Measurements from ENCODE around the gene DPP6.

Gene DPP6

DNA sequence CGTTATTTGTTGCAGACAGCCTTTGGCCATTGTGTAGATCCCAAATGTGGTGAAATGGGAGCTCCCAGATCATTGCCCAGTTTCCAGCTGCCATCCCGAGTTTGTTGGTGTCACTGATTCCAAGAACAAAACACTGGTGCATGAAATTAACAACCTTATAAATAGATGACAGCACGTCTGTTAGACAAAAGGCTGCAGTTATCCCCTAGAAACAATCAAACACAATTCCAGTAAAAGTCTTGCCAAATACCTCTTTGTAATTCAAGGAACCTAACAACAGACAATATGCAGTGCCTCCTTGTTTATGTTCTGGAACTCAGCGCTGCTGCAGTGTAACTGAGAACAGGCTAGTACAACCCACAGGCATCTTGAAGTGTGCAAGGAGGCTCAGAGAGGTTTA is 546.2 kb downstream of the DPP6 start:
- DNase-seq (ENCODE audit: low spot score), result peak; percentile 63

DNA sequence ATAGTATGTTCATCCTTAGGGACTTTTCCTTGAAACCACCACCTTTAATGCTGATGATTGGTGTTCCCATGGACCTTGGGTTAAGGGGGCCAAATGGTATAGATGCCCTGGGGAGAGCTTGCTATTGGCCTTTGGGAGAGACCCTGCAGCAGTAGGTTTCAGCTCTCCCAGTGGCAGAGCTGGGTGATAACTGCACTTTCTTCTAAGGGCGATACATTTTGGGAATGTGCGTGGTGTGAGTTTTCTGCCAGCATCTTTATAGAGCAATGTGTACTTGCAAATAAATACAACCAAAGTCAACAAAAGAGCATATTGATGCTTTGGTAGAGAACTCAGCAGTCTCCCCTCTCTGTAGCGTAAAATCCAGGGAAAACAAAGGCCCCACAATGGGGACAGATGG is 546.7 kb downstream of the DPP6 start:
- DNase-seq (ENCODE audit: low spot score), result no peak

DNA sequence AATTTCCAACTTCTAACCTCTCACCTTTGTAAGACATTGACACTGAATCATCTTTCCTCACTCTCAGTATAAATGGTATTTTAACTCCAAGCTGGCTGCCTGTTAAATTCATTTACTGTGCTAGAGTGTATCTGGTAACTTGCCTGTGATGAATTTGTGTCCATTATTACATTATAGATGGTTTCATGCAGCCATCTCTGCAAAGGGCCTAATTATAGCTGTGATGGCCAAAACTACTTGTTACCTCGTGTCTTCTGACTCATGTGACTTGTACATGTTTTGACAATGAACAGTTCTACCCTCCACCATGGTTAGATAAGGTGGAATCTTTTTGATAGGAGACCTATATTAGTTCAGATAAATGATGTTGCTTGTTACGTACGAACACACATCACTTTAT is 558.7 kb downstream of the DPP6 start:
- no peak for DNase-seq (ENCODE audit: low spot score)

DNA sequence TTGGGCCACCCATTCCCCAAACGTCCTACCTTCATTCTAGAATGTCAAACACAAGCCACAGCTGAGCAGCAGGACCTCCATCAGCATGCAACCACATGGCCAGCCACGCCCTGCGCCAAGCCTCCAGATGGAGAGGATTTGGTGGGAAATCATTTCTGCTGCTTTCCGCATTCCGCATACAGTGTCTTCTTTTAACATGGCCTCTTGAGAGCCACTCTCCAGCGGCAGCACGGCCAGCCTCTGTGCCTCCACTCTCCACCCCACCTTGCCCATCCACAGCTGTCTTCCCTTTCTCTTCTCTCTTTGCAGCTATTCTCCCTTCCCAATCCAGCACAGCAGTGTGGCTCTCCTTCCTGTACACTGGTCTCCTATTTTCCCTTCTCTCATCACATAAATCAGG is 561.6 kb downstream of the DPP6 start:
- no peak for DNase-seq (ENCODE audit: low spot score)

DNA sequence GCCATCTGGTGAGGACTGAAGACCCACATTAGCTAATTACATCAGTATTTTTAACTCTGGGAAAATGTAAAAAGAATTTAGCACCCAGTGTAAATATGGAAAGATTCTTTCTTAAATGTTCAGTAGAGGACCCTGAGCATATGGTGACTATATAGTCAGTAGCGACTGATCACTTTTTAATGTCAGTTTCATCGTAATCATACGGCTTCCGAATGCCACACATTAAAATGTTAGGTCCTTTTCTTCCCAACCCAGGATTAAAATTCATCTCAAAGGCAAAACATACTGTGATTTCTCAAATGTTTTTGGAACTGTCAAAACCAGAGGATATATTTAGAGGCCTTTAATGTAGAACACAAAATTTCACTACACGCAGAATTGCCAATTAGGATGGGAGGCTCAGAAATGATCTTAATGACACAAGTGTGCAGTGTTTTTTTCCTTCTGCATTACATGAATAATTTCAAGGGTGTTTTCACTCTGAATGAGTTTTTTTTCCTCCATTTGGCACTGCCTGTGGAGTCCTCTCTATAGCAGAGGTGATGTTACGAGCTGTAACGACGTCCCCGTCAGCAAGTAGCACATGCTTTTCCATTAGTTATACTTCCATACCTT is 568.0 kb downstream of the DPP6 start:
- no peak for DNase-seq (ENCODE audit: low spot score)

DNA sequence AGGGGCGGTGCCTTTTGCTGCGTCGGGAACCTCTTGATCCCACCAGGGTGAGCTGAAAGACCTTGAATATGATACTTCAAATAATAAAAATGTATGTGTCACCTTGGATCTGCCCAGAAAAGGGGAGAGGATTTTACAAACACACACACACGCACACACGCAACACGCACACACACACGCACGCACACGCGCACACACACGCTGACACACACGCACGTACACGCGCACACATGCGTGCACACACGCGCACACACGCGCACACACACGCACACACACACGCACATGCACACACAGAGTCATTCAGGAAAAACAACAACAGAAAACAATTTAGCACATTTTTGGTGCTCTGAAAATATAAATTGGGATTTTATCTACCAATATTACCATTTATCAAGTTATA is 571.2 kb downstream of the DPP6 start:
- DNase-seq (ENCODE audit: low spot score), result no peak

DNA sequence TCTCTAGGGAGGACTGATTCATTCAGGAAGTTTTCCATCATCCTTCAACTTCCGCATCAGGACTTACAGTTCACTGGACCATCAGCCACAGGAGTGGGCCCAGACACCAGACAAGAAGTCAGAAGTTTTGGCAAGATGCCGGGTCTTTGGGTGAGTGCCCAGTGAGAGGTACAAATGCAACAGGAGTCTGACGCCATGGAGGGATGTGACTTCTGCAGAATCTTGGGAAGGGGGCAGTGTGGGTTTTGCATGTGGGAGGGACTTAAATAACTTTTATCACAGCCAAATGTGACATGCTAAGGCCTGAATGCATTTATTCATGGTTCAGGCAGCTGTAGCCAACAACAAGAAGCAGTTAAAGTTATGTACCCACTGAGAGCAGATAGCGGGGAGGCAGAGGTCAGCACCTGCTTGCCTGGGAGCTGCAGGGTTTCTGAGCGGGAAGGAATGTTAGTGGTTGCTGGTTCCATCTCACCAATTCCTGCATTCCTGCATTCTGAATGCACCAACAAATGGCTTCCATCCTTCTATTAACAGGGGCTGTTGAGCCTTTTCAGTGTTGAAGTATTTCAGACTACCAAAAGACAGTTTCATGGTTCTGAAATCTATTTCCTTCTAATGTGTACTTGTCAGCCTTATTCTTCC is 575.6 kb downstream of the DPP6 start:
- no peak for DNase-seq (ENCODE audit: low spot score)

DNA sequence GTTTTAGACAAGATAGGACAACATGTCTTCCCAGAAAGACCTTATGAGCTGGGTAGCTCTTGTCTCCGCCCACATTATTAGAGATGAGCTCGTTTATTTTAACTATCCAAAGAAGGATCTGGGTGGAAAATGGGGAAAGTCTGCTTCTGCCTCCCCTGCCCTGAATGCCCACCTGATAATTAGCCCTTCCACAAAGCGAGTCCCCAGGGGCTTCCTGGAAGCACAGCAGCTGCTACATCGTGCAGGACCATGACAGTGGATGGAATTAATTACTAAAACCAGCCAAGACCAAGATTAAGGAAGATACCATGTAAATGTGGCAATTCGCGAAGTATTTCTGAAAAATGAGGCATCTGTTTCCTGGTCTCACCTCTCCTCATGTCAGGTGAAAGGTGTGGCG is 576.4 kb downstream of the DPP6 start:
- no peak for DNase-seq (ENCODE audit: low spot score)

DNA sequence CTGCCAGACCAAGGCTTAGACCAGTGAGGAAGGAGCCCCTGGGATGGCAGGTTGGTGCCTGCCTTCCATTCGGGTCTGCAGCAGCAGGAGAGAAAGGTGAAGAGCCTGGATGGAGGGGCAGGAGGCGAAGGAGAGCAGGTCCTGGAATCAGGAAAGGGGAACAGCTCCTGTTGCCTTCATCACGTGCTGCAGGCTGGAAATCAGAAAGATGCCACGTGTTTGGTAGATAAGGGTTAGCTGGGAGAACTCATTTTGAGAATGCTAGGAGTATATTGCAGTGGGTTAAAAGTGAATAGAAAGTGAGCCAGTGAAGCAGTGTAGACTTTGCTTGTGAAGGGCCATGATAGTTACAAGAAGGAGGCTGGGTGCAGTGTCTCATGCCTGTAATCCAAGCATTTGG is 579.0 kb downstream of the DPP6 start:
- no peak for DNase-seq (ENCODE audit: low spot score)

DNA sequence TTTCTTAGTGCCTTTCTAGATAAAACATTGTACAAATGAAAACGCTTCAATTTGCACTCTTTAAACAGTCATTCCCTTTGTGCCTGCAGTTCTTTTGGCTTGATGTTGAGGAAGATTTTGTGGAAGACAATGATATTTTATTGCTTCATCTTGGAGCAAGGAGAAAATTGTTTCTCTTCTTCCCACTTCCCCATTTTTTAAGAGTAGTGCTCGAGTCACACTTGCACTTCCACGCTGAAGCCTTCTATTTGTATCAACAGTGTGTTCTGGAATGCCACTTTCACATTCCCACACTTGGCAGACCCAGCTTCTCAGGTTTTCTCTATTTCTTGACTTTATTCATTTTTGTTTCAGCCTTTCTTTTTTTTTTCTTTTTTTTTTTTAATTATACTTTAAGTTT is 581.4 kb downstream of the DPP6 start:
- no peak for DNase-seq (ENCODE audit: low spot score)

DNA sequence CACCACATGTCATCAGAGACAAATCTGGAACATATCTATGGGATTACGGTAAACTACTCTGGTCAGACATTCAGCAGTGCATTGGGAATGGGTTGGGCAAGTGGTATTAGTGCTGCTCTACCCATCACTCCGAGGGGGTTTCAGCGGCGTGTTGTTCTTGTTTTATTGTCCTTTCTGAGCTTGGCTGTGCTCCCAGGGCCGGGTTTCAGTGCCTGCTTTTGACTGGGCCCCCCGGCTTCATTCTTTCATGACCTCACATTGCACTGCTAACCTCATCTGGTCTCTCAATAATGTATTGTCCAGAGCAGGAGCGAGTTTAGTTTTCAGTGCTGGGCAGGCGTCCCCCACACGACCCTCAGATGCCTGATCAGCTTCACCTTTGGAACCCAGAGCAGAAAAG is 586.1 kb downstream of the DPP6 start:
- no peak for DNase-seq (ENCODE audit: low spot score)

DNA sequence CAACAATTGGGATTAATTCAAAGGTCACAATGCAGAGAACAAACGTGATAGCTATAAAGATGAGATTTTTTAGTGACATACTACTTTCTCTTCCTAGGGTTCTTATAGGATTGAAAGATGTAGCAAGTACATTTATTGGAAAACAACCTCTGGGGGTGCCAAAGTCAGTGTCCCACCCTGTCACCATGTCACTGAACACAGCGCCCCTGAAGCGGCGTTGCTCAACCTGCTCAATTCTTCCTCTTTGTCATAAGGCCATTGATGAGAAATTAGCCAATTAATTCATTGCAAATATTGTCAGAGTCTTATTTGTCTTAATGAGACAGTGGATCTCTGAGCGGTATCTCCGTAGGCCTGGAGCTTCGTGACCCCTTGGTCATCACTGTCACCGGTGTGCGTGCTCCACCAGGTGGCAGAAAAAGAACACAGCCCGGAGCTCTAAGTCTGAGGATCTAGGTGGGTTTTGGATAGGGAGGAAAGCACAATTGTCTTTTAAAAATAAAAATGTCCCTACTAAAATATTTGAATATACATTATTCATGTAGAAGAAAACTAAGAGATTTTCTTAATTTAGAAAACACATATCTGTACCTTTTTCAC is 588.2 kb downstream of the DPP6 start:
- peak; percentile 73 for DNase-seq (ENCODE audit: low spot score)

DNA sequence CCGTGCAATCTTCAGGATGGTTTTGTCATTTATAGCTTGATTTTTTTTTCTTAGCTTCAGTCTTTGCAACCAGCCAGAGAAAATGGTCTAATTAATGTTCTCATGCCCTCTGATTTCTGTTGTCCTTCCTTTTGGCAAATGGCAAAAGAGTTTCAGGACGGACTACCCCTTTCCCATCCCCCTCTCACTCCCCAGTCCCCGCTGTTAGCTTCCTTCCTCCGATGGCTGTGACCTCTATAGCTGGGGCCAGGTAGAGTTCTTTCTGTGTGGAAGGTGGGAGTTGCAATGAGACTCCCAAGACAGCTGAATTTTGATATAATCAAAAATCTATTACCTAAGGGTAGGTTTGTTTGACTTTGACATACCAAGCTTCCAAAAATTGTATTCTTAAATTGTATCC is 588.7 kb downstream of the DPP6 start:
- DNase-seq (ENCODE audit: low spot score), result no peak

DNA sequence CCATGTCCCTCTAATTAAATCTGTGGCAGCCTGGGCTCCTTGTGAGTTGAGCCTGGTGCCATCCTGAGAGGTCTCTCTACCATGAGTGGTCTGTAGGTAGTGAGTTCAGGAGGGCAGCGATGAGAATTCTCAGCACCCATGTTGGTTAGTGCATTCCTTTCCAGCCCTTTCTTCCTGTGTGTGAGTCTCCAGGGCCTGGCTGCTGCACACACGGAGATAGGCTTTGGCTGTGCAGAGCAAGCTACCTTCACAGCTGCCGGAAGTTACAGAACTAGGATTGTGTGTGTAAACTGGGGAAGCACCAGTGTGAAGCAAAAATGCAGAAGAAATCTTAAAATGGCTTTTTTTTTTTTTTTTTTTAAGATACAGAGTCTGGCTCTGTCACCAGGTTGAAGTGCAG is 592.2 kb downstream of the DPP6 start:
- DNase-seq (ENCODE audit: low spot score), result no peak

DNA sequence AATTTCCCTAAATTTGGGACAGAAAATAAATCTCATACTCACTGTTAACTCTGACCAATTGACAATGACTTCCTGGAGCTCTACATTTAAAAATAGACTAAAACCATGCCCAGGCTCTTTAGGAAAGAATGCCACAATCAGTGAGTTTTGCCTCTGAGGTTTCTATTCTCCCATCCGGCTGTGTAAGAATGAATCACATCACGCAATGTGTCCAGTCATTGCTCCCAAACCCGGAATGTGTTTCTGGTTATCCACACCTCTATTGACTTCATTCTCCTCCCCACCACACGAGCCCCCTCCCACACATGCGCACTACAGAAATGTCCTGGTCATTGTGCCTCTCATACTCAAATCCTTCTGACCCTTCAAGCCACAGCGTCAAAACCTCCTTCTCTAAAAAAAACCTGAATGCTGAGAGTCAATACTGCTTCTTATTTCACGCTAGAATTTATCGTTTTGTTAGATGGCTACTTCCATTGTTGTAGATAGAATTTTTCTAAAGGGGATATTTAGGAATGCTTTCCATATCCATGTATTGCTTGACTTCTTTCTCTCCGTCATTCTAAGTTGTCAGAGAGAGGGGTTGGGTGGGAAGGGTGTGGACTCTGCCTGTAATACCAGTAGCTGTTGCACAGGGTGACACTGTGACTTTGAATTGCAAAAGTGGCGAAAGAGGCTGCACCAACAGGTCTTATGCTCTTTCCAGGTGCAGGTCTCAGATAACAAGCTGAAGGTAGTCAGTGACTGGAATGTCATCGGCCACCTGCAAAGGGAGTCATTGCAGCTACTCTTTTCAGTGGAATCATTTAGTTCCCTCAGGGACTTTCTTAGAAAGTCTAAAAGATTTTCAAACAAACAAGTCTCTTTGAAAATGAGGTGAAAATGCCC is 594.2 kb downstream of the DPP6 start:
- no peak for DNase-seq (ENCODE audit: low spot score)

DNA sequence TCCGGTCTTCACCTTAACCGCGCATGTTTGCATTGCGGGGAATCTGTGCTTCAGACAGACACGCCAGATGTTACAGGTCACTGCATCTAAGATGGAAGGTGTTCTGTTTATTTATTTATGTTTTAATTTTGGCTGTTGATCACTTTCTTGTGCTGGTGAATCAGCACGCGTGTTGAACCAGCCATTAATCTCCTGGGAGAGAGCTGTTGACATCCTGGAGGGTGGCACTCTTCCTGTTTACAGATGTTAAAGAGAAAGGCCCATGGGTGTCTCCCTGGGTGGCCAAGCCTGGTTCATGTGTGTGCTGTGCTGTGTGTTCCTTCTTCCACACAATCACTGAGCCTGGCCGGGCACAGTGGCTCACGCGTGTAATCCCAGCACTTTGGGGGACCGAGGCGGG is 595.4 kb downstream of the DPP6 start:
- DNase-seq (ENCODE audit: low spot score), result no peak

DNA sequence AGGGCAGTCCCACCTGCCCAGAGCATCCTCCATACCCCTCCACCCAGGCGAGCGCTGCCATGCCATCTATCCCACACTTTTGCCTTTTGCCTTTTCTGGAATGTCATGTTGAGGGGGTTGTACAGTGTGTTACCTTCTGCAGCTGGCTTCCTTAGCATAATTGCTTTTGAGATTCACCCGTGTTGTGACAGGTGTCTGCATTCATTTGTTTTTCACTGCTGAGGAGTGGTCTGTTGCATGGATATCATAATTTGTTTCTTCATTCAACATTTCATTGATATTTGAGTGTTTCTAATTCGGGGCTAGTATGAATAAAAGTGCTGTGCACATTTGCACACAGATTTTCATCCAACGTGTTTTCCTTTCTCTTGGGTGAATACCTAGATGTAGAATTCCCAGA is 596.8 kb downstream of the DPP6 start:
- no peak for DNase-seq (ENCODE audit: low spot score)

DNA sequence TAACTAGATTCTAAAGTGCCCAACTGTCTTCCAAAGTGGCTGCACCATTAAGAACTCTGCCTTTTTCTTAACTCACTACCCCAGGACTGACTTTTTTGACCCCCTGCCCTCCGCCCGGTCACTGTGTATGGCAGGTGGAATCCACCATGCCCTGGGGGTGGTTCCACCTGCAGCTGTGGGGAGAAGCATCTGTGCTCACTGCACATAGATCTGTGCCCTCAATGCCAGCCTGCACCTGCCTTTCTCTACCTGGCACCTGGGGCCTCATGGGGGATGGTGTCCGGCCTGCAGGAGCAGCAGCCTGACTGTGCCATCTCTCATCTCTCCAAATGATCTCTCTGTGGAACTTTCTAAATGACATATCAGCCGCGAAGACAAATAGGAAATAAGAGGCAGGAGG is 597.2 kb downstream of the DPP6 start:
- no peak for DNase-seq (ENCODE audit: low spot score)

DNA sequence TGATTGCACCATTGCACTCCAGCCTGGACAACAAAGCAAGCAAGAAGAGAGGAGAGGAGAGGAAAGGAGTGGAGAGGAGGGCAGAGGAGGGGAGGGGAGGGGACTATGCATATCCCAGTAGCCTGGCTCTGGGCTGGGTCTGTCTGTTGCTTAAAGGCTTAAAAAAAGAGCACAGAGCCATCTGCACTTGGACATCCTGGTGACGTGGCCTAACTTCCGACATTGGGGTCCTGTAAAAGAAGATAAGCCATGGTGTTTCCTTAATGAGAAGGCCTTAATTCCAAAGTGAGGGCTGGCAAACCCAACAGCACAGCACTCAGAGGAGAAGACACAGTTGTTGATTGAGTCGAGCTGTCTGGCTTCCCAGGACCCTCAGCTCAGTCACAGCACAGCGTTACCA is 598.1 kb downstream of the DPP6 start:
- DNase-seq (ENCODE audit: low spot score), result no peak

DNA sequence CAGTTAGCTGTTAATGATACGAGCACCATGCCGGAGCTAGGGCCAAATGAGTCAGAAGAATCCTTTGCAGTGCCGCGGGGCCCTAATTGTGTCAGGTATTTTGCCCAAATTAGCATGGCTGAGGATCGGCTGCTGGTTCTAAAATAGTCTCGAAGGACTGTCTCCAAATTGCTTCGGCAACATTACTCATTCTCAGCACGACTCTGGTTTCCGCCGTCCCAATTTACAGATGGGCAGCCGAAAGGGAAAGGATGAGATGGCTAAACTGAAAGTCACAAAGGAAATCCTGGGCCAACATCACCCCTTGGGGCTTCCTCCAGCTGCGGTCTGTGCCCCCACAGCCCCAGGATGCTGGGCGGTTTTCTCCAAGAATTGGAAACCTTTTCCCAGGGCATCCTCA is 599.3 kb downstream of the DPP6 start:
- no peak for DNase-seq (ENCODE audit: low spot score)

DNA sequence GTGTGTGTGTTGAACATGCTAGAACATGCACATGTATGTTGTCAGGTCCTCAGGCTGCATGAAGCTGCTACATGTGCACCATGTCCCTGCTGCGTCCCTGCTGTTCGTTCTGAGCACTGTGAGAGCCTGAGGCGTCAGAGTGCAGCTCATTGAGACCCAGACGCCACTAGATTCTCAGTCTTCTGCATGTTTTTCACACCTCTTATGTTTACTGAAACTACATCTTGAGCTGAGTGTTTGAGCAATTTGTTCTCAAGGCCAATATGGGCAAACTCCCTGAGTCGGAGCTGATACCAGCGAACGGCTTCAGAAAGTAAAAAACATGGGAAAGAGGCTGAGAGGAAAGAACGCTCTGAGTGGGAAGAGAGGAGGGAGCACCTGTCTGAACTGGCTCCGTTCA is 600.4 kb downstream of the DPP6 start:
- DNase-seq (ENCODE audit: low spot score), result no peak

DNA sequence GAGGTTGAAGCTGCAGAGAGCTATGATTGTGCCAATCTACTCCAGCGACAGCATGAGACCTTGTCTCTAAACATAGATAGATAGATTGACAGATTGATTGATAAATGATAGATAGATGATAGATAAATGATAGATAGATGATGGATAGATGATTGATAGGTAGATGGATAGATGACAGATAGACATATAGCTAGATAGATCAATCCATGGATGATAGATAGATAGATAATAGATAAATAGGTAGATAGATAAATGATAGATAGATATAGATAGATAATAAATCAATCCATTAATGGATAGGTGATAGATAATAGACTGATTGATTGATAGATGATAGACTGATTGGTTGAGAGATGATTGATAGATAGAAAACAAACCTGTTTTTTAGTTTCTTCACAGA is 601.1 kb downstream of the DPP6 start:
- no peak for DNase-seq (ENCODE audit: low spot score)

DNA sequence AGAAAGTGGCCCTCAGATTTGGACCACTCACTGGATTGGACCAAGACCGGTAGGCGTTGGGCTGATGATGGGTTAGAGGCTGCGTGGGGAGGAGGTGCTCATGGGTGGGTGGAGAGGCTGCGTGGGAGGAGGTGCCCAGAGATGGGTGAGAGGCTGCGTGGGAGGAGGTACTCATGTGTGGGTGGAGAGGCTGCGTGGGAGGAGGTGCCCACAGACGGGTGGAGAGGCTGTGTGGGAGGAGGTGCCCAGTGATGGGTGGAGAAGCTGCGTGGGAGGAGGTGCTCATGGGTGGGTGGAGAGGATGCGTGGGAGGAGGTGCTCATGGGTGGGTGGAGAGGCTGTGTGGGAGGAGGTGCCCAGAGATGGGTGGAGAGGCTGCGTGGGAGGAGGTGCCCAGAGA is 604.4 kb downstream of the DPP6 start:
- DNase-seq (ENCODE audit: low spot score), result no peak

Data from Ammon's horn (tissue), 1 donor.